HCT116 (cell line): Measurements from ENCODE around the gene EIF4G2. TPM values are rescaled to one million over a fixed set of nuclear protein-coding genes. Genes with fewer than 3 reads are reported as not detected.

Source experiments
- ATAC-seq: fragments of 200-7000 bp; cut with Tn5 transposase; 2 replicates; pipeline ENCODE4 v1.9.1; 2020; ENCODE audit warnings: mild to moderate bottlenecking, moderate library complexity
- BruUV-seq: library from RNA; stranded (reverse); fragments of 400-500 nt; replicated peaks from 2 replicates; lab custom pipeline; 2021; lab: Mats Ljungman, UMichigan
- CTCF ChIA-PET: fragments of 300-600 bp; sonication (Branson Sonifier 250); formaldehyde crosslinking; loops from one replicate; lab custom pipeline; 2021; ENCODE audit warnings: antibody characterized with exemption; lab: Charles Lee
- POLR2A ChIA-PET: fragments of 300-600, 350-600 bp; sonication (Branson Sonifier 250); formaldehyde crosslinking; loops from one replicate; lab custom pipeline; 2021; ENCODE audit warnings: antibody characterized with exemption; lab: Charles Lee
- RAD21 ChIA-PET, 2 experiments: fragments of 300-600 bp; sonication (Branson Sonifier 250); formaldehyde crosslinking; loops; one replicate each; lab custom pipeline; 2023; ENCODE audit warnings: low total read pairs in 2 of 2; ENCODE audit not compliant: uncharacterized antibody in 2 of 2, unreplicated experiment in 2 of 2, low non-redundant PET in 1 of 2; lab: Charles Lee
- DNase-seq: peaks from one replicate; pipeline ENCODE4 v3.0.0-alpha.2; 2010; ENCODE audit warnings: low read depth, low spot score
- H2AFZ ChIP-seq: fragments of 200-600 bp; shearing (Covaris generic), sonication (generic); 2 replicates; pipeline ENCODE4 v1.6.1; 2017; ENCODE audit warnings: low read depth, mixed run types, mixed read lengths, antibody characterized with exemption, low read length; ENCODE audit not compliant: poor library complexity, severe bottlenecking
- H3K27ac ChIP-seq: 2 replicates; pipeline ENCODE4 v1.5.1; 2012; ENCODE audit warnings: low read depth, low read length
- H3K27me3 ChIP-seq: fragments of 200-600 bp; sonication (generic); 2 replicates; pipeline ENCODE4 v1.6.1; 2016; ENCODE audit warnings: mixed run types, low read length, mixed read lengths; ENCODE audit not compliant: insufficient read depth
- H3K36me3 ChIP-seq, 2 experiments: fragments of 200-500 bp in 1 of 2; fragments of 200-600 bp in 1 of 2; sonication (Bioruptor generic) in 1 of 2; sonication (generic) in 1 of 2; 2 replicates each; pipeline versions ENCODE4 v1.5.1 to v1.6.1; 2014 to 2016; ENCODE audit warnings: low read length in 2 of 2, inconsistent platforms in 1 of 2, mixed read lengths in 1 of 2, mixed run types in 1 of 2; ENCODE audit not compliant: insufficient read depth in 2 of 2, control insufficient read depth in 1 of 2
- H3K4me1 ChIP-seq, 2 experiments: fragments of 200-600 bp in 1 of 2; sonication (generic) in 1 of 2; 2 replicates each; pipeline versions ENCODE4 v1.5.1 to v1.6.1; 2012 to 2017; ENCODE audit warnings: low read length in 2 of 2, inconsistent platforms in 1 of 2, mild to moderate bottlenecking in 1 of 2, mixed read lengths in 1 of 2, mixed run types in 1 of 2, moderate library complexity in 1 of 2; ENCODE audit not compliant: insufficient read depth in 2 of 2, control insufficient read depth in 1 of 2
- H3K4me2 ChIP-seq: fragments of 200-600 bp; sonication (generic); 2 replicates; pipeline ENCODE4 v1.6.1; 2017; ENCODE audit warnings: mixed run types, low read length, mixed read lengths
- H3K4me3 ChIP-seq, 2 experiments: fragments of 200-600 bp in 1 of 2; sonication (generic) in 1 of 2; replicated peaks in 1 of 2; 2 replicates each; pipeline ENCODE4 v1.5.1; 2011 to 2016; ENCODE audit warnings: low read length in 2 of 2, control low read depth in 1 of 2, low read depth in 1 of 2, mild to moderate bottlenecking in 1 of 2, mixed read lengths in 1 of 2, mixed run types in 1 of 2
- H3K79me2 ChIP-seq: fragments of 200-600 bp; sonication (generic); 2 replicates; pipeline ENCODE4 v1.6.1; 2017; ENCODE audit warnings: mild to moderate bottlenecking, mixed run types, low read length, moderate library complexity, mixed read lengths; ENCODE audit not compliant: insufficient read depth
- H3K9ac ChIP-seq: fragments of 200-600 bp; sonication (generic); 2 replicates; pipeline ENCODE4 v1.6.1; 2016; ENCODE audit warnings: low read length, mixed read lengths
- H3K9me2 ChIP-seq: fragments of 200-600 bp; sonication (generic), shearing (Covaris generic); 2 replicates; pipeline ENCODE4 v1.6.1; 2017; ENCODE audit warnings: mixed run types, mild to moderate bottlenecking, moderate library complexity; ENCODE audit not compliant: insufficient read depth
- H3K9me3 ChIP-seq, 2 experiments: fragments of 200-500 bp in 1 of 2; fragments of 200-600 bp in 1 of 2; sonication (Bioruptor generic) in 1 of 2; sonication (generic) in 1 of 2; 2 replicates each; pipeline ENCODE4 v1.6.1; 2014 to 2017; ENCODE audit warnings: low read length in 2 of 2, mixed read lengths in 2 of 2, inconsistent platforms in 1 of 2, low read depth in 1 of 2, mild to moderate bottlenecking in 1 of 2, mixed run types in 1 of 2, moderate library complexity in 1 of 2; ENCODE audit not compliant: control insufficient read depth in 1 of 2, insufficient read depth in 1 of 2
- H4K20me1 ChIP-seq: fragments of 200-600 bp; sonication (generic), shearing (Covaris generic); 2 replicates; pipeline ENCODE4 v1.6.1; 2017; ENCODE audit warnings: mixed run types, mild to moderate bottlenecking, moderate library complexity; ENCODE audit not compliant: insufficient read depth
- CBX3 ChIP-seq: IDR thresholded peaks from 2 replicates; pipeline ENCODE4 v1.6.1; 2012; ENCODE audit warnings: low read depth
- CEBPB ChIP-seq: IDR thresholded peaks from 2 replicates; pipeline ENCODE4 v1.6.1; 2012; ENCODE audit warnings: low read depth
- EGR1 ChIP-seq: IDR thresholded peaks from 2 replicates; pipeline ENCODE4 v1.6.1; 2012; ENCODE audit warnings: low read depth
- ELF1 ChIP-seq: IDR thresholded peaks from 2 replicates; pipeline ENCODE4 v1.6.1; 2012; ENCODE audit warnings: low read depth, borderline replicate concordance
- EZH2 ChIP-seq: fragments of 200-600 bp; sonication (generic); IDR thresholded peaks from 2 replicates; pipeline ENCODE4 v1.6.1; 2017; ENCODE audit warnings: antibody characterized with exemption, mixed run types
- FOSL1 ChIP-seq: IDR thresholded peaks from 2 replicates; pipeline ENCODE4 v1.6.1; 2012; ENCODE audit warnings: low read depth
- MAX ChIP-seq: IDR thresholded peaks from 2 replicates; pipeline ENCODE4 v1.6.1; 2012
- POLR2A ChIP-seq: IDR thresholded peaks from 2 replicates; pipeline ENCODE4 v1.7.0; 2011; ENCODE audit warnings: borderline replicate concordance; ENCODE audit not compliant: insufficient read depth, insufficient read length; ENCODE audit errors: extremely low read depth
- POLR2AphosphoS5 ChIP-seq: IDR thresholded peaks from 2 replicates; pipeline ENCODE4 v1.6.1; 2011; ENCODE audit warnings: mild to moderate bottlenecking, low read depth, low read length, moderate library complexity
- RAD21 ChIP-seq: IDR thresholded peaks from 2 replicates; pipeline ENCODE4 v1.6.1; 2012; ENCODE audit warnings: low read depth, mild to moderate bottlenecking
- SIN3A ChIP-seq: IDR thresholded peaks from 2 replicates; pipeline ENCODE4 v1.6.1; 2012; ENCODE audit warnings: low read depth
- SP1 ChIP-seq: IDR thresholded peaks from 2 replicates; pipeline ENCODE4 v1.6.1; 2012; ENCODE audit warnings: low read depth
- SRF ChIP-seq: IDR thresholded peaks from 2 replicates; pipeline ENCODE4 v1.6.1; 2012; ENCODE audit warnings: low read depth
- YY1 ChIP-seq: IDR thresholded peaks from 2 replicates; pipeline ENCODE4 v1.6.1; 2011; ENCODE audit warnings: low read length, low read depth, moderate library complexity, mild to moderate bottlenecking; ENCODE audit not compliant: insufficient replicate concordance; ENCODE audit errors: extremely low read depth
- ZBTB33 ChIP-seq: IDR thresholded peaks from 2 replicates; pipeline ENCODE4 v1.6.1; 2011; ENCODE audit warnings: mild to moderate bottlenecking, low read length, moderate library complexity; ENCODE audit not compliant: insufficient replicate concordance; ENCODE audit errors: extremely low read depth
- ZFX ChIP-seq: fragments of 450-650 bp; IDR thresholded peaks from 2 replicates; pipeline ENCODE4 v1.6.1; 2017
- ZNF274 ChIP-seq: fragments of 200-500 bp; sonication (Bioruptor generic); IDR thresholded peaks from 2 replicates; pipeline ENCODE4 v1.6.1; 2014; ENCODE audit warnings: mild to moderate bottlenecking, low read depth, low read length, inconsistent platforms
- intact Hi-C: fragments of 100-400 bp; cut with micrococcal nuclease; formaldehyde crosslinking; loops from 2 replicates; pipeline ENCODE4 v1.10.0; 2022
- total RNA-seq: library from RNA; stranded (reverse); gene quantifications from one replicate; pipeline ENCODE4 v1.2.1, GENCODE V29; 2021; ENCODE audit not compliant: unreplicated experiment

EIF4G2 gene
- total RNA-seq, 1 experiment from 2014 or later, result 888 TPM

DNA sequence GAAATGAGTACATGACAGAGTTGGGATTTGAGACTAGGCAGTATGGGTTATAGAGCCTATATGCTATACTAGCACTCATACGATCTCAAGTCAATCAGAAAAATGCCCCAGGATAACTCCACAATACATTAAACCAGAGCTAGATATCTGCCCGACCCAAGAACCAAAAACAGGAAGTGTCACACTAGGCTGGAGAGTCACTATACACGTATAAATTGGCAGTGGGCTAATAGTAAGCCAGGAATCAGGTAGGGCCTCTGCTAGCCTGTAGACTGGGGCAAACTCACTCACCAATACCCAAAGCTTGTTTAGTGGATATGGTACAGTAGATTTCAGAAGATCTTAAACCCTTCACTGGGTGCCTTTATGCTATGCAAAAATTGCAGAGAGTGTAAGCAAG is 16.2 kb upstream of the EIF4G2 start:
- no peak for DNase-seq
- Histone ChIP-seq H2AFZ (no peak overlapping the region), H3K4me1 (no peaks in the 10 kb centered on the region), H3K4me3 (no peak overlapping the region), H3K27ac (no peak overlapping the region), H3K36me3 (no peaks in the 10 kb centered on the region), H3K9ac (no peak overlapping the region), H3K79me2 (no peaks in the 10 kb centered on the region), H3K9me3 (no peaks in the 10 kb centered on the region), H3K9me2 (no peaks in the 10 kb centered on the region), H4K20me1 (no peaks in the 10 kb centered on the region), H3K27me3 (no peaks in the 10 kb centered on the region), H3K4me2 (no peak overlapping the region)
- intact Hi-C loops, result no loop called here
- ChIA-PET RAD21 (no interaction called here), CTCF (no interaction called here), POLR2A (interaction anchor here (1.1 kb wide), 1 partner anchor 16 kb away, joined by 5 read pairs; the partner anchor contains the start of gene EIF4G2)
- ATAC-seq, result no peak
- TF ChIP-seq FOSL1 (no peak), ZNF274 (no peak), RAD21 (no peak), POLR2A (no peak)
- BruUV-seq, result no TSS peak

DNA sequence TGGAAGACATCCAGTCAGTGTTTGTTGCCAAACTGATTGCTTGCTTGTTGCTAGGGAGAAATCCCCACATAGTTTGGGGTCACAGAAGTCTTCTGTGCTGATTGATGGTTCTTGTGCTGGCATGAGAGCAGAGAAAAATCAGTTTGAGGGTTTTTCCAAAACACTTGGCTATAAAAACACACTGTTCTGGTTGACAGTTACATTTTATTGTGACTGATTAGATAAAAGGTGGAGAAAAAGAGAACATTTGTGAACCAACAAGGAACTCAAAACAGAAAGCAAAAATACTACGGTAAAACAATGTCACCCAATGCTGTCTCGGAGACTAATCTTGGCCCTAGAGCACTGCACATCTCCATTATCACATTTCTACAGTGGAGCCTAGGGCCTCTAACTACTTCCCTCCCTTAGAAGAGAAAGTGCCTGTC is 14.4 kb upstream of the EIF4G2 start:
- CTCF ChIA-PET, result no interaction called here
- H3K9me2 ChIP-seq, result no peaks in the 10 kb centered on the region
- H3K9me3 ChIP-seq, result no peaks in the 10 kb centered on the region
- H3K36me3 ChIP-seq, result no peaks in the 10 kb centered on the region
- 0 out of 4 replicates have a peak, but pooled peaks cover 0 to 3% of the 10 kb centered on the region in 2 experiments for H3K4me1 ChIP-seq
- BruUV-seq, result no TSS peak
- no peaks in the 10 kb centered on the region for H4K20me1 ChIP-seq
- no peak overlapping the region for H3K9ac ChIP-seq
- no peak overlapping the region for H2AFZ ChIP-seq
- H3K27me3 ChIP-seq, result no peaks in the 10 kb centered on the region
- no peak overlapping the region for H3K4me2 ChIP-seq
- DNase-seq, result no peak
- no peak overlapping the region for H3K27ac ChIP-seq
- no peak for ATAC-seq
- TF ChIP-seq ZFX (no peak), SRF (no peak), SIN3A (no peak), RAD21 (no peak), POLR2AphosphoS5 (no peak), CBX3 (no peak), EGR1 (no peak), EZH2 (no peak), ZBTB33 (no peak), YY1 (no peak), CEBPB (no peak), FOSL1 (no peak), SP1 (no peak), ELF1 (no peak), MAX (no peak)
- TF ChIP-seq, all 23 proteins: peak for 0
- ChIA-PET POLR2A (no interaction called here), RAD21 (no interaction called here)
- intact Hi-C loops, result no loop called here
- Histone ChIP-seq H3K4me3 (no peak overlapping the region), H3K79me2 (no peaks in the 10 kb centered on the region)
